Loucy (cell line): ENCODE measurements around the gene MGAT5.

ENCODE experiments used
- EZH2phosphoT487 ChIP-seq: fragments of 200-600 bp; IDR thresholded peaks from 2 replicates; pipeline ENCODE4 v1.6.1; 2018; ENCODE audit warnings: antibody characterized with exemption, mild to moderate bottlenecking, moderate library complexity, borderline replicate concordance
- TF ChIP-seq, protein P1 (sequence below): fragments of 200-600 bp; sonication (generic); conservative IDR thresholded peaks from 2 replicates; pipeline ENCODE4 v1.5.1; 2014; ENCODE audit warnings: mild to moderate bottlenecking, antibody characterized with exemption, low read length

DNA sequence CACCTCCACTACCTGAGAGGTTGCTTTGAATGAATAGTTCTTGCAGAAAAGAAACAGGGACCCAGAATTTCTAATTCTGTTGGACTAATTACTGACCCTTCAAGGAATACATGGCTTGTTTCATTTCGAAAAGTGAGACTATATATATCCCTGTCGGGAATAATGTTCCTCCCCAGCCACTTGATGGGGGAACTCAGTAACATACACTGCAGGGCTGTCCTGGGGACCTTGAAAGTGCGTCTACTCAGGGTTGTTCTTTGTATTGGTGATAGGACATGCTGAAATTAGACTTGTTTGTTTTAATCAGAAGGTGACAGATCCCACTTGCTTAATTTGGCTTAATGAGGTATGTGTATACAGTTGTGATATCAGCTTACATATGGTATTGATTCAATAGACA is 25.5 kb downstream of the MGAT5 start:
- TF ChIP-seq, protein P1, sequence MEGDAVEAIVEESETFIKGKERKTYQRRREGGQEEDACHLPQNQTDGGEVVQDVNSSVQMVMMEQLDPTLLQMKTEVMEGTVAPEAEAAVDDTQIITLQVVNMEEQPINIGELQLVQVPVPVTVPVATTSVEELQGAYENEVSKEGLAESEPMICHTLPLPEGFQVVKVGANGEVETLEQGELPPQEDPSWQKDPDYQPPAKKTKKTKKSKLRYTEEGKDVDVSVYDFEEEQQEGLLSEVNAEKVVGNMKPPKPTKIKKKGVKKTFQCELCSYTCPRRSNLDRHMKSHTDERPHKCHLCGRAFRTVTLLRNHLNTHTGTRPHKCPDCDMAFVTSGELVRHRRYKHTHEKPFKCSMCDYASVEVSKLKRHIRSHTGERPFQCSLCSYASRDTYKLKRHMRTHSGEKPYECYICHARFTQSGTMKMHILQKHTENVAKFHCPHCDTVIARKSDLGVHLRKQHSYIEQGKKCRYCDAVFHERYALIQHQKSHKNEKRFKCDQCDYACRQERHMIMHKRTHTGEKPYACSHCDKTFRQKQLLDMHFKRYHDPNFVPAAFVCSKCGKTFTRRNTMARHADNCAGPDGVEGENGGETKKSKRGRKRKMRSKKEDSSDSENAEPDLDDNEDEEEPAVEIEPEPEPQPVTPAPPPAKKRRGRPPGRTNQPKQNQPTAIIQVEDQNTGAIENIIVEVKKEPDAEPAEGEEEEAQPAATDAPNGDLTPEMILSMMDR = no peak
- TF ChIP-seq EZH2phosphoT487 = no peak
